ENCODE measurements around the gene SPRY4.

- TF ChIP-seq CTCF (CRISPR knock-in tag; IDR thresholded peaks at IDR 0.05), result no peak
- no peak for TF ChIP-seq ZKSCAN1 (IDR thresholded peaks at IDR 0.05; ENCODE audit: low read length)
- TF ChIP-seq GTF2F1 (IDR thresholded peaks at IDR 0.05; ENCODE audit: low read length), result no peak
- TF ChIP-seq ARID2 (CRISPR knock-in tag; IDR thresholded peaks at IDR 0.05; ENCODE audit: borderline replicate concordance), result no peak
Observed at GRCh38 chr5:142295084-142295758, 29.6 kb downstream of the SPRY4 start.

Data from HepG2 (cell line).